GM18520 (cell line): ENCODE measurements around the gene CCDC110.

Experiments
- ATAC-seq: cut with Tn5 transposase; IDR thresholded peaks from one replicate; pipeline ENCODE4 v1.9.1; 2021; ENCODE audit not compliant: unreplicated experiment

CCDC110 gene

GRCh38 chr4:185424905-185425646 lies 46.5 kb downstream of the CCDC110 start:
- ATAC-seq = no peak

GRCh38 chr4:185421366-185422124 lies 50.0 kb downstream of the CCDC110 start:
- no peak for ATAC-seq

- ATAC-seq = no peak
Observed at GRCh38 chr4:185416955-185417354, 54.6 kb downstream of the CCDC110 start.

- ATAC-seq = no peak
Observed at GRCh38 chr4:185412412-185412811, 59.1 kb downstream of the CCDC110 start.

- no peak for ATAC-seq
Observed at GRCh38 chr4:185411849-185412248, 59.7 kb downstream of the CCDC110 start.

GRCh38 chr4:185408432-185408831 lies 63.1 kb downstream of the CCDC110 start:
- no peak for ATAC-seq

- ATAC-seq = no peak
Observed at GRCh38 chr4:185405296-185405999, 66.1 kb downstream of the CCDC110 start.

GRCh38 chr4:185404031-185404430 lies 67.5 kb downstream of the CCDC110 start:
- no peak for ATAC-seq

- ATAC-seq = no peak
Observed at GRCh38 chr4:185399466-185399865, 72.1 kb downstream of the CCDC110 start.

- no peak for ATAC-seq
Observed at GRCh38 chr4:185398618-185399017, 72.9 kb downstream of the CCDC110 start.

GRCh38 chr4:185396724-185397385 lies 74.7 kb downstream of the CCDC110 start, which contains the start of gene ANKRD37:
ANKRD37 (plus strand) TSS chr4:185396841; CDS start chr4:185396924, 83 bp downstream.
- ATAC-seq = no peak

GRCh38 chr4:185395956-185396723 lies 75.4 kb downstream of the CCDC110 start:
- ATAC-seq = peak; percentile 70

- ATAC-seq = no peak
Observed at GRCh38 chr4:185395238-185395955, 76.1 kb downstream of the CCDC110 start, which contains the start of gene LRP2BP. LRP2BP (minus strand) TSS chr4:185395924; CDS start chr4:185378186, 17,738 bp downstream.
